Adrenal gland (tissue), 5 donors: Measurements from ENCODE around the gene MDFI.

ENCODE experiments used
- POLR2A ChIP-seq, 2 donors: fragments of 450-650 bp; IDR thresholded peaks; one replicate each; pipeline ENCODE4 v1.6.1; 2017; ENCODE audit warnings: antibody characterized with exemption in 2 of 2, mild to moderate bottlenecking in 2 of 2, moderate library complexity in 1 of 2
- TF ChIP-seq, protein P1 (sequence below), 6 experiments: fragments of 450-650 bp in 4 of 6; fragments of 200-600 bp in 2 of 6; sonication (generic) in 1 of 6; IDR thresholded peaks; 1 replicate in 5 of 6; 2 replicates in 1 of 6; pipeline versions ENCODE4 v1.5.1 to v1.8.0; 2016 to 2021; ENCODE audit warnings: antibody characterized with exemption in 6 of 6, mild to moderate bottlenecking in 2 of 6, moderate library complexity in 1 of 6
- donor health status: DM: no; HTN: no; CAD: no.

DNA sequence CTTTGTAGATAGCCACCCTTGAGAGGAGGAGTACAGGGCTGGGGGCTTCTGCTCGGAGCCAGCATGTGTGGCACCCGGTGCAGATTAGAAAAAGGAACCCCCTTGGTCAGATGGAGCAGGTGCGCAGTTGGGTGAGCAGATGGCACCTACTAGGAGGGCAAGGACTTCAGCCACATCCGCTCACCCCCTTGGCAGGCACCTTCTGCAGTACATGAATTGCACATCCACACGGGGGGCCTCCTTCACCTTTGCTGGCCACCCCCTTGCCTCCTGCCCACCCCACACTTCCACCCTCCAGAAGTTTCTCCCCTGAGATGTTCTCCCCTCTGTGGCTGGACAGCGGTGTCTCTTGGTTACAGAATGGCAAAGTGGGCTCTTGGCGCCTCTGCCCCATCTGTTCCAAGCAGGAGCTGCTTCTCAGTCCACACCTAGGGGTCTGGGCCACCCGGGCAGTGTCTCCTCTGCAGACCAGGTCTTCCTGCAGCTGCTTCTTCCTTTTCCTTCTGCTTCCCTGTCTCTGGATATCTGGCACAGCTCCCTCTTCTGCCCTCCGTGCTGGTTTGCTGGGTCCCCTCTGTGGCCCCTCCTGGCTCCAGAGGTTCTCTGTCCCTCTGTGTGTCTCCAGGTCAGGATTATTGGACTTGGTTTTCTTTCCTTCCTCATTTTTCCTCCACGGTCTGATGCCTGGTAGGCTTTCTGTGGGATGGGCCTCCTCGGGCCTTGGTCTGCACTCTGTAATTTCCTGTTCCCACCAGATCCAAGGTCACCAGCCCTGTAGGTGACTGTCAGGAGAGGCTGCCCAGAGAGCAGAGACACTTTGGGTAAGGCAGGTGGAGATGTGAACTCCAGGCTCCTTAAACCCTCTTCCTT lies 4.1 kb downstream of the MDFI start:
- TF ChIP-seq, protein P1, sequence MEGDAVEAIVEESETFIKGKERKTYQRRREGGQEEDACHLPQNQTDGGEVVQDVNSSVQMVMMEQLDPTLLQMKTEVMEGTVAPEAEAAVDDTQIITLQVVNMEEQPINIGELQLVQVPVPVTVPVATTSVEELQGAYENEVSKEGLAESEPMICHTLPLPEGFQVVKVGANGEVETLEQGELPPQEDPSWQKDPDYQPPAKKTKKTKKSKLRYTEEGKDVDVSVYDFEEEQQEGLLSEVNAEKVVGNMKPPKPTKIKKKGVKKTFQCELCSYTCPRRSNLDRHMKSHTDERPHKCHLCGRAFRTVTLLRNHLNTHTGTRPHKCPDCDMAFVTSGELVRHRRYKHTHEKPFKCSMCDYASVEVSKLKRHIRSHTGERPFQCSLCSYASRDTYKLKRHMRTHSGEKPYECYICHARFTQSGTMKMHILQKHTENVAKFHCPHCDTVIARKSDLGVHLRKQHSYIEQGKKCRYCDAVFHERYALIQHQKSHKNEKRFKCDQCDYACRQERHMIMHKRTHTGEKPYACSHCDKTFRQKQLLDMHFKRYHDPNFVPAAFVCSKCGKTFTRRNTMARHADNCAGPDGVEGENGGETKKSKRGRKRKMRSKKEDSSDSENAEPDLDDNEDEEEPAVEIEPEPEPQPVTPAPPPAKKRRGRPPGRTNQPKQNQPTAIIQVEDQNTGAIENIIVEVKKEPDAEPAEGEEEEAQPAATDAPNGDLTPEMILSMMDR (IDR thresholded peaks at IDR 0.05): no peak
- no peak for TF ChIP-seq POLR2A (IDR thresholded peaks at IDR 0.05)
